RWPE1 (cell line): Measurements from ENCODE around the gene COL9A3.
A peak's percentile ranks its signal among the peaks of the same experiment; 100 is the strongest.

Experiments
- CTCF ChIA-PET: fragments of 350-600 bp; sonication (Branson Sonifier 250); formaldehyde crosslinking; extraction: SDS; loops from one replicate; lab custom pipeline; 2021; lab: Yijun Ruan, JAX
- POLR2A ChIA-PET: fragments of 400-600 bp; formaldehyde crosslinking; extraction: SDS; loops from one replicate; lab custom pipeline; 2020; ENCODE audit warnings: antibody characterized with exemption; ENCODE audit not compliant: low non-redundant PET; lab: Yijun Ruan, JAX
- DNase-seq: peaks from one replicate; pipeline ENCODE4 v3.0.0; 2012; ENCODE audit warnings: low spot score
- H3K27ac ChIP-seq: fragments of 450-650 bp; 2 replicates; pipeline ENCODE4 v1.5.1; 2017
- TF ChIP-seq, protein P1 (sequence below): fragments of 450-650 bp; conservative IDR thresholded peaks from 2 replicates; pipeline ENCODE4 v1.5.1; 2017; ENCODE audit warnings: low read depth, mild to moderate bottlenecking

The COL9A3 gene

DNA sequence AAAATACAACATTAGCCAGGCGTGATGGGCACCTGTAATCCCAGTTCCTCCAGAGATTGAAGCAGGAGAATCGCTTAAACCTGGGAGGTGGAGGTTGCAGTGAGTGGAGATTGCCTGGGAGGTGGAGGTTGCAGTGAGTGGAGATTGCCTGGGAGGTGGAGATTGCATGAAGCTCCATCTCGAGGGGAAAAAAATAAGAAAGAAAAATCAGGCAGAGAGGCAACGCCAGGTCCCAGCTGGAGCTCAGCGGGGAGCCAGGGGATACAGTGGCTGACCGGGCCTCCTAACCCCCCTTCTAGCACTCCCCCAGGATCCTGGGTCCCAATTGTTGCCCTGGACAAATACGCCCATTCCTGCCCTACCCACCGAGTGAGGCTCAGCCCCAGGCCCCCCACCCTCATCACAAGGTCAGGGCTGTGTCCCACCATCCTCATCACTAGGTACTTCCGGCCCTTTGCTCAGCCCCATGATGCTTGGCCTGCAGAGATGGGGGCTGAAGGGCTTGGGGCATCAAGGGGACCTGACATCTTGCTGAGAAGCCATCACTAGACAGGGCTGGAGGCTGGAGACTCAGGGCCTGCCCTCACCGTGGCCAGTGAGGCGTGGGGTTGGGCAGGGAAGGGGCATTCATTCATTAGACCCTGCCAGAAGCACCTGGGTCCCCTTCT, 10.3 kb upstream of the COL9A3 start:
- ChIA-PET POLR2A (no interaction called here), CTCF (interaction anchor here (1.0 kb wide), 1 partner anchor 90 kb away, joined by 3 read pairs; no protein-coding TSS in a partner anchor)
- TF ChIP-seq, protein P1, sequence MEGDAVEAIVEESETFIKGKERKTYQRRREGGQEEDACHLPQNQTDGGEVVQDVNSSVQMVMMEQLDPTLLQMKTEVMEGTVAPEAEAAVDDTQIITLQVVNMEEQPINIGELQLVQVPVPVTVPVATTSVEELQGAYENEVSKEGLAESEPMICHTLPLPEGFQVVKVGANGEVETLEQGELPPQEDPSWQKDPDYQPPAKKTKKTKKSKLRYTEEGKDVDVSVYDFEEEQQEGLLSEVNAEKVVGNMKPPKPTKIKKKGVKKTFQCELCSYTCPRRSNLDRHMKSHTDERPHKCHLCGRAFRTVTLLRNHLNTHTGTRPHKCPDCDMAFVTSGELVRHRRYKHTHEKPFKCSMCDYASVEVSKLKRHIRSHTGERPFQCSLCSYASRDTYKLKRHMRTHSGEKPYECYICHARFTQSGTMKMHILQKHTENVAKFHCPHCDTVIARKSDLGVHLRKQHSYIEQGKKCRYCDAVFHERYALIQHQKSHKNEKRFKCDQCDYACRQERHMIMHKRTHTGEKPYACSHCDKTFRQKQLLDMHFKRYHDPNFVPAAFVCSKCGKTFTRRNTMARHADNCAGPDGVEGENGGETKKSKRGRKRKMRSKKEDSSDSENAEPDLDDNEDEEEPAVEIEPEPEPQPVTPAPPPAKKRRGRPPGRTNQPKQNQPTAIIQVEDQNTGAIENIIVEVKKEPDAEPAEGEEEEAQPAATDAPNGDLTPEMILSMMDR, result no peak
- peak overlapping the region; percentile 97 for H3K27ac ChIP-seq
- DNase-seq, result no peak

DNA sequence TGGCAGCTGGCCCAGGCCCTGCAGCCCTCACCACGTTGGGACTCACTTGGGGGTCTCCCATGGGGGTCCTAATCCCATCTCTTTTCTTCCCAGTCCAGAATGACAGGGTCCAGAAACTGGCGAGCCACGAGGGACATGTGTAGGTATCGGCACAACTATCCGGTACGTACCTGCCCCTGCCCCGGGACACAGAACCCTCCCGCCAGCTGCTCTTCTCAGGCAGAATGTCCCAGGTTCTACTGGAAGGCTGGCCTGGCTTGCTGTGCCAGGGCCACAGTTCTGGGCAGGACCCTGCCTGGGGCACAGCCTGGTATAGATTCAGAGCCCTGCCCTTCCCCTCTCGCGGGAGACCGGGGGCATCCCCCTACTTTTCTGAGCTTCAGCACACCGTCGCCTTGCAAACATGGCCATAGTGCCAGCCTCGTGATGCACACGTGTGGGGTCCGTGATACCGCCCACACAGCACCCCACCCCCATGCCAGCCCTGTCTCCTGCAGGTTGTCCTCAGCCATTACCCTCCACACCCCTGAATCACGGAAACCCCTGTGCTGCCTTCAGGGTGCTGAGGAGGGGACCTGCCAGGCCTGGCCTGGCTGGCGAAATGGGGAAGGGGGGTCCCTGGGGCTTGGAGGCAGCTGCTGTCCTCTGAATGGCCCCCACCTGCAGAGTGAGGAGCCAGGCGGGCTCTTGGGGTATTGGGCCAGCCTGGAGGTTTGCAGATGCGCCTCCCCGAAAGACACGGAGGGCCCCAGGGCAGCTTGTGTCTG, 9.2 kb upstream of the COL9A3 start:
- no peak for DNase-seq
- TF ChIP-seq, protein P1, result no peak
- ChIA-PET CTCF (interaction anchor here (0.5 to 2.8 kb wide), 28 partner anchors 10 to 1187 kb away, joined by 3 to 35 read pairs (median 4); partner anchors contain the start of gene MRGBP), POLR2A (no interaction called here)
- peak overlapping the region; percentile 97 for H3K27ac ChIP-seq

DNA sequence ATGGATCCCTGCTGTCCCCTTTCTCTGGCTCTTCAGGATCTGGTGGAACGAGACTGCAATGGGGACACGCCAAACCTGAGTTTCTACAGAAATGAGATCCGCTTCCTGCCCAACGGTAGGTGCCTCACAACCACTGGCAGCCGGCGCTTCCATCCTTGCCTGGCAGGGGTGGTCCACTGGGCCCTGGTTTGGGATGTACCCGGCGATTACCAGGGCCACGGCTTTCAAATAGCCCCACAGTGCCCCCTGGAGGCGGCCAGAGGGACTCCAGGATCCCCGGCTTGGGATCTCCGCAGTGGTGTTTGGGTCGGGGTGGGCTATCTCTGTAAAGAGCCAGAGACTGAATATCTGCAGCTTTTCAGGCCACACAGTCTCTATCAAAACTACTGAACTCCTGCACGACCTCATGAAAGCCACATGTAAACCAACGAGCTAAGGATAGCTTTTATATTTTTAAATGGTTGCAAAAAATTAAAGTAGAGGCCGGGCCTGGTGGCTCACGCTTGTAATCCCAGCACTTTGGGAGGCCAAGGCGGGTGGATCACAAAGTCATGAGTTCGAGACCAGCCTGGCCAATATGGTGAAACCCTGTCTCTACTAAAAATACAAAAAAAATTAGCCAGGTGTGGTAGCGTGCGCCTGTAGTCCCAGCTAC, 8.5 kb upstream of the COL9A3 start:
- POLR2A ChIA-PET, result no interaction called here
- TF ChIP-seq, protein P1, result peak; percentile 99
- DNase-seq, result peak; percentile 84
- peak overlapping the region; percentile 97 for H3K27ac ChIP-seq
- CTCF ChIA-PET, result interaction anchor here (0.5 to 2.8 kb wide), 38 partner anchors 11 to 1186 kb away, joined by 3 to 35 read pairs (median 4); partner anchors contain the start of gene MRGBP

DNA sequence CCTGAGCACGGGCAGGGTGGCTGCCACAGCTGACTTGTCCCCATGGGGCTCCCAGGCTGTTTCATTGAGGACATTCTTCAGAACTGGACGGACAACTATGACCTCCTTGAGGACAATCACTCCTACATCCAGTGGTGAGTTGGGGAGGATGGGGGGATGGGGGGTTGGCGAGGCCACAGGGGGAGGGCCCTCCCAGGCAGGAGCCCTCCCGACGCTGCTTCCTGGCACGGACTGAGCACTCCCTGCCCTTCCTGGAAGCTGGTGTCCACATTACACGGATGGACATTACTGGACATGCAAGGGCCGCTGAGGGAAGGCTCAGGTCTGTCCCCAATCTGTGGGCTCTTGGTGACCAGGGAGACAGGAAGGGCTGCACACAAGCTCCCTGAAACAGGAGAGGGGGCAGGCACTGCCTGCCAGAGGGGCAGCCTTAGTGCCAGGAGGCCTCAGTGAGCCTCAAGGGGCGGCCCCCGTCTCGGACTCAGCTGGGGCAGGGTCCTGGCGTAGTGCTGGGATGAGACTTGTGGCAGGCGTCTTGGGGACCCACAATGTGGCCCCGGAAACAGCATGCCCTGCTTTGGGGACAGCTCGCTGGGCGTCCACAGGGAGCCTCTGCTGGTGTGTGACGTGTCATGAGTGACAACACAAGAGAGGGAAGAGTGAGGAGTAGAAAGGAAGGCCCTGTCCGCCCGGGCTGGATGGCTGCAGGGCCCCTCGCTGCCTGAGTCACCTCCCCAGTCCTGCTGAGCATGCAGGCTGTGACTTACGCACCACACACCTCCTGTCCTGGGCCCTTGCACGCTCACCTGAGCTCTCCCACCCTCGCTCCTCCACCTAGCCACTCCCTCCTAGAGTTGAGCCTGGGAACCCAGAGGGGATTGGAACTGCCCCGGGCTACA, 7.1 kb upstream of the COL9A3 start:
- ChIA-PET CTCF (interaction anchor here (0.5 to 2.8 kb wide), 11 partner anchors 9 to 400 kb away, joined by 3 to 14 read pairs (median 4); no protein-coding TSS in a partner anchor), POLR2A (no interaction called here)
- peak overlapping the region; percentile 23 for H3K27ac ChIP-seq
- DNase-seq, result no peak
- TF ChIP-seq, protein P1, result no peak

DNA sequence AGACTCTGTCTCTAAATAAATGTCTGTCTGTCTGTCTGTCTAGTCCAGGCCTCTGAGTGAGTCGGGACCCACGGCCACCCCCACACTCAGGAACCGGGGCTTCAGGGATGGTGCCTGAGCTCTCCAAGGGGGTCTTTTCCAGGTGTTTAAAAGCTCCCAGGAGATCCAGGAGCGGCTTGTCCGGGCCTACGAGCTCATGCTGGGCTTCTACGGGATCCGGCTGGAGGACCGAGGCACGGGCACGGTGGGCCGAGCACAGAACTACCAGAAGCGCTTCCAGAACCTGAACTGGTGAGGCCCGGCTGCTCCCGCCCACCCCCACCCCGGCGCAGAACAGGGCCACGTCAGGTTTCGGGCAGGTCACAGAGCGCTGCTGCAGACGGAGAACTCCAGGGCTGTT, 5.5 kb upstream of the COL9A3 start:
- DNase-seq, result no peak

More for the DNA sequence above, 5.5 kb upstream of the COL9A3 start:
- POLR2A ChIA-PET, result no interaction called here
- TF ChIP-seq, protein P1, result no peak
- peak overlapping the region; percentile 23 for H3K27ac ChIP-seq
- CTCF ChIA-PET, result interaction anchor here (0.6 to 1.5 kb wide), 3 partner anchors 11 to 103 kb away, joined by 3 to 6 read pairs (median 3); no protein-coding TSS in a partner anchor
